H1 (cell line): ENCODE results near the gene NEK11. TPM values are rescaled to one million over a fixed set of nuclear protein-coding genes. Genes with fewer than 3 reads are reported as not detected.

Source experiments
- CTCF ChIA-PET: fragments of 300-600 bp; sonication (Branson Sonifier 250); formaldehyde crosslinking; loops from one replicate; lab custom pipeline; 2021; ENCODE audit not compliant: partially characterized antibody; lab: Charles Lee
- POLR2A ChIA-PET: fragments of 300-600 bp; sonication (Branson Sonifier 250); formaldehyde crosslinking; loops from one replicate; lab custom pipeline; 2021; ENCODE audit warnings: inconsistent platforms; ENCODE audit not compliant: partially characterized antibody; lab: Charles Lee
- DNase-seq, 2 experiments: peaks; one replicate each; pipeline versions ENCODE4 v3.0.0 to v3.0.0-alpha.2; 2010 to 2022; ENCODE audit warnings: low spot score in 2 of 2, low read depth in 1 of 2, mixed read lengths in 1 of 2
- FAIRE-seq: peaks from 2 replicates; lab custom pipeline; 2011; peaks lifted over from hg19 to GRCh38; lab: Jason Lieb, UNC
- H2AFZ ChIP-seq: 2 replicates; pipeline ENCODE4 v1.8.1; 2012; ENCODE audit warnings: low read length, inconsistent platforms
- H2AK5ac ChIP-seq: 2 replicates; pipeline ENCODE4 v1.6.1; 2013; ENCODE audit warnings: low read depth, low read length
- H2BK120ac ChIP-seq: replicated peaks from 2 replicates; pipeline ENCODE3; 2013; ENCODE audit warnings: low read depth, low read length, inconsistent platforms
- H2BK12ac ChIP-seq: 2 replicates; pipeline ENCODE4 v1.6.1; 2013; ENCODE audit warnings: low read depth, low read length
- H2BK15ac ChIP-seq: 2 replicates; pipeline ENCODE4 v1.6.1; 2013; ENCODE audit warnings: low read length
- H2BK20ac ChIP-seq: 2 replicates; pipeline ENCODE4 v1.6.1; 2013; ENCODE audit warnings: low read length
- H2BK5ac ChIP-seq: 2 replicates; pipeline ENCODE4 v1.6.1; 2013; ENCODE audit warnings: low read depth, low read length
- H3K14ac ChIP-seq: 2 replicates; pipeline ENCODE4 v1.6.1; 2013; ENCODE audit warnings: inconsistent platforms; ENCODE audit not compliant: insufficient read length
- H3K18ac ChIP-seq: 2 replicates; pipeline ENCODE4 v1.6.1; 2013; ENCODE audit warnings: low read length; ENCODE audit errors: extremely low read depth
- H3K23ac ChIP-seq: 2 replicates; pipeline ENCODE4 v1.6.1; 2013; ENCODE audit warnings: inconsistent platforms; ENCODE audit not compliant: insufficient read length
- H3K23me2 ChIP-seq: 2 replicates; pipeline ENCODE4 v1.6.1; 2013; ENCODE audit warnings: low read depth, low read length
- H3K27ac ChIP-seq: 2 replicates; pipeline ENCODE4 v1.6.1; 2011; ENCODE audit warnings: low read depth, low read length, inconsistent platforms
- H3K27me3 ChIP-seq, 4 experiments: replicated peaks in 1 of 4; 1 replicate in 1 of 4; 2 replicates in 3 of 4; pipeline versions ENCODE4 v1.6.1 to v1.8.1; 2011 to 2013; ENCODE audit warnings: low read length in 3 of 4, mild to moderate bottlenecking in 3 of 4, inconsistent platforms in 2 of 4, mixed read lengths in 2 of 4, moderate library complexity in 1 of 4; ENCODE audit not compliant: control insufficient read depth in 3 of 4, insufficient read depth in 3 of 4; ENCODE audit errors: extremely low read depth in 1 of 4
- H3K36me3 ChIP-seq, 4 experiments: 2 replicates each; pipeline versions ENCODE4 v1.6.1 to v1.8.1; 2011 to 2013; ENCODE audit warnings: mild to moderate bottlenecking in 4 of 4, low read length in 3 of 4, moderate library complexity in 2 of 4, control low read depth in 1 of 4, inconsistent platforms in 1 of 4; ENCODE audit not compliant: insufficient read depth in 4 of 4, control insufficient read depth in 2 of 4
- H3K4ac ChIP-seq: replicated peaks from 2 replicates; pipeline ENCODE3; 2013; ENCODE audit warnings: low read length, low read depth, mixed read lengths, inconsistent platforms; ENCODE audit not compliant: insufficient read length
- H3K4me1 ChIP-seq, 4 experiments: replicated peaks in 1 of 4; 1 replicate in 1 of 4; 2 replicates in 3 of 4; pipeline versions ENCODE4 v1.6.1 to v1.8.1; 2011 to 2013; ENCODE audit warnings: low read length in 3 of 4, inconsistent platforms in 2 of 4, mixed read lengths in 1 of 4; ENCODE audit not compliant: insufficient read depth in 4 of 4, control insufficient read depth in 3 of 4
- H3K4me2 ChIP-seq, 2 experiments: 2 replicates each; pipeline versions ENCODE4 v1.6.1 to v1.8.1; 2011 to 2013; ENCODE audit warnings: low read depth in 2 of 2, low read length in 2 of 2, control low read depth in 1 of 2, inconsistent platforms in 1 of 2, mild to moderate bottlenecking in 1 of 2; ENCODE audit not compliant: insufficient read depth in 1 of 2
- H3K4me3 ChIP-seq, 4 experiments: fragments of 200-600, 300-600 bp in 1 of 4; sonication (generic), shearing (Covaris generic), sonication (Bioruptor Twin) in 1 of 4; 2 replicates each; pipeline versions ENCODE4 v1.5.1 to v1.8.1; 2011 to 2016; ENCODE audit warnings: low read length in 4 of 4, low read depth in 3 of 4, control low read depth in 2 of 4, inconsistent platforms in 2 of 4, mild to moderate bottlenecking in 2 of 4, mixed read lengths in 1 of 4, moderate library complexity in 1 of 4; ENCODE audit not compliant: insufficient read depth in 2 of 4; ENCODE audit errors: extremely low read depth in 1 of 4
- H3K56ac ChIP-seq: replicated peaks from 2 replicates; pipeline ENCODE3; 2013; ENCODE audit warnings: low read depth, mild to moderate bottlenecking, mixed read lengths, low read length, inconsistent platforms; ENCODE audit not compliant: insufficient read length
- H3K79me1 ChIP-seq: 2 replicates; pipeline ENCODE4 v1.6.1; 2013; ENCODE audit warnings: low read depth, low read length, control low read depth
- H3K79me2 ChIP-seq, 2 experiments: 2 replicates each; pipeline versions ENCODE4 v1.6.1 to v1.8.1; 2012 to 2013; ENCODE audit warnings: low read length in 2 of 2, mild to moderate bottlenecking in 2 of 2, inconsistent platforms in 1 of 2; ENCODE audit not compliant: insufficient read depth in 2 of 2, control insufficient read depth in 1 of 2
- H3K9ac ChIP-seq, 4 experiments: replicated peaks in 1 of 4; 1 replicate in 1 of 4; 2 replicates in 3 of 4; pipeline versions ENCODE4 v1.6.1 to v1.8.1; 2011 to 2013; ENCODE audit warnings: low read depth in 3 of 4, low read length in 3 of 4, control low read depth in 2 of 4, mild to moderate bottlenecking in 2 of 4, moderate library complexity in 2 of 4, inconsistent platforms in 1 of 4; ENCODE audit errors: extremely low read depth in 1 of 4
- H3K9me3 ChIP-seq, 2 experiments: 2 replicates each; pipeline versions ENCODE4 v1.6.1 to v1.8.1; 2012 to 2013; ENCODE audit warnings: mild to moderate bottlenecking in 2 of 2, moderate library complexity in 2 of 2, control low read depth in 1 of 2, inconsistent platforms in 1 of 2, low read depth in 1 of 2, low read length in 1 of 2, mixed read lengths in 1 of 2; ENCODE audit not compliant: insufficient read depth in 2 of 2
- H4K20me1 ChIP-seq, 2 experiments: replicated peaks in 1 of 2; 2 replicates each; pipeline versions ENCODE3 to v1.8.1; 2011 to 2013; ENCODE audit warnings: inconsistent platforms in 2 of 2, low read length in 2 of 2, mild to moderate bottlenecking in 1 of 2; ENCODE audit not compliant: insufficient read depth in 2 of 2, control insufficient read depth in 1 of 2
- H4K5ac ChIP-seq: 2 replicates; pipeline ENCODE4 v1.6.1; 2013; ENCODE audit warnings: low read length, low read depth, mixed read lengths, inconsistent platforms; ENCODE audit not compliant: insufficient read length
- H4K8ac ChIP-seq: 2 replicates; pipeline ENCODE4 v1.8.0; 2013; ENCODE audit warnings: mild to moderate bottlenecking, moderate library complexity, low read length, inconsistent platforms; ENCODE audit not compliant: insufficient read depth; ENCODE audit errors: extremely low read depth
- H4K91ac ChIP-seq: replicated peaks from 2 replicates; pipeline ENCODE3; 2013; ENCODE audit warnings: low read length, mixed read lengths, inconsistent platforms; ENCODE audit not compliant: insufficient read length
- RBBP5 ChIP-seq: IDR thresholded peaks from 2 replicates; pipeline ENCODE4 v1.7.1; 2012; ENCODE audit warnings: low read depth, mild to moderate bottlenecking, inconsistent platforms, low read length, moderate library complexity, borderline replicate concordance
- WGBS, 2 experiments: shearing (Covaris generic) in 1 of 2; methylation state at CpG; one replicate each; pipeline versions ENCODE4 v1.1.6 to v1.1.7; 2013 to 2015; ENCODE audit warnings: low lambda C conversion rate in 2 of 2, mixed read lengths in 2 of 2, inconsistent platforms in 1 of 2, low coverage in 1 of 2, missing lambda C conversion rate in 1 of 2; ENCODE audit not compliant: insufficient replicate concordance in 2 of 2, insufficient coverage in 1 of 2, insufficient read length in 1 of 2; ENCODE audit errors: extremely low coverage in 1 of 2, missing lambda C conversion rate in 1 of 2; 5-methylcytosine and 5-hydroxymethylcytosine counted together
- polyA plus RNA-seq, 7 experiments: library from polyadenylated mRNA; depleted of rRNA in 3 of 7; stranded (reverse) in 5 of 7; unstranded in 2 of 7; fragments of >200 nt in 5 of 7; fragments of 200-250 nt in 2 of 7; gene quantifications; 1 replicate in 5 of 7; 2 replicates in 1 of 7; 4 replicates in 1 of 7; pipeline versions ENCODE4 v1.2.1 to v1.2.3, GENCODE V29; 2011 to 2013; ENCODE audit warnings: missing spikeins in 2 of 7, mixed read lengths in 2 of 7
- total RNA-seq: library from RNA; stranded (reverse); fragmentation: NEBNext Ultra II Directional; extraction: Animal tissue kit (Norgen Biotek cat#: 25700); gene quantifications from 2 replicates; pipeline ENCODE4 v1.2.1, GENCODE V29; 2021

The NEK11 gene
- total and polyA plus RNA-seq, 2 of the 8 experiments (the other 6 are each of a cell fraction or from before 2014, with no cell fraction given): 0.60 TPM; not detected in 1

GRCh38 chr3:131077904-131078303, 51.2 kb downstream of the NEK11 start:
- Histone ChIP-seq H3K79me1 (no peaks in the 10 kb centered on the region), H3K9ac (no peak overlapping the region), H3K56ac (no peak overlapping the region), H3K4ac (no peak overlapping the region), H4K91ac (no peak overlapping the region), H2BK5ac (no peak overlapping the region), H3K23me2 (no peaks in the 10 kb centered on the region), H3K27ac (no peak overlapping the region), H3K23ac (no peak overlapping the region), H3K4me1 (peaks cover 0 to 11% (median 6%) of the 10 kb centered on the region in 4 experiments), H3K36me3 (no peaks in the 10 kb centered on the region), H4K5ac (no peak overlapping the region), H2BK12ac (no peak overlapping the region), H2BK15ac (no peak overlapping the region), H3K14ac (no peak overlapping the region), H2AK5ac (no peak overlapping the region), H3K9me3 (no peaks in the 10 kb centered on the region), H3K18ac (no peak overlapping the region), H2BK120ac (no peak overlapping the region), H3K4me3 (peak overlapping the region in 1 of 4 experiments; percentile 37; a peak in 2 of 8 replicates), H4K8ac (no peak overlapping the region), H2BK20ac (no peak overlapping the region), H4K20me1 (no peaks in the 10 kb centered on the region), H3K27me3 (no peaks in the 10 kb centered on the region), H3K79me2 (no peaks in the 10 kb centered on the region), H3K4me2 (peak overlapping the region; percentile 12 to 39; a peak in 1 of 4 replicates), H2AFZ (no peak overlapping the region)
- FAIRE-seq: peak; percentile 92
- DNase-seq: peak in 1 of 2 experiments; percentile 47
- ChIA-PET POLR2A (interaction anchor here (0.6 to 1.0 kb wide), 4 partner anchors 8 to 37 kb away, joined by 3 to 4 read pairs (median 3); no protein-coding TSS in a partner anchor), CTCF (interaction anchor here (0.8 to 1.3 kb wide), 3 partner anchors 10 to 30 kb away, joined by 3 read pairs; no protein-coding TSS in a partner anchor)
- WGBS, 2 experiments: 17% methylated on average over 1 of the region's 1 CpG; no CpG with 5 or more reads in 1 of the 2 experiments
- TF ChIP-seq RBBP5: no peak
